ENCODE results near the gene CIAO3. TPM values are rescaled to one million over a fixed set of nuclear protein-coding genes. Genes with fewer than 3 reads are reported as not detected.

The CIAO3 gene
- total RNA-seq, 1 experiment from 2014 or later: 21.9 TPM

- H2AFZ ChIP-seq (ENCODE audit: low read length): no peak overlapping the region
- H4K8ac ChIP-seq (replicated peaks; ENCODE audit: insufficient read length, low read depth, low read length): no peak overlapping the region
- no peaks in the 10 kb centered on the region for H3K9me3 ChIP-seq (ENCODE audit: control insufficient read depth, low read depth, low read length)
- H4K5ac ChIP-seq (ENCODE audit: insufficient read length, low read depth, low read length): no peak overlapping the region
- H4K20me1 ChIP-seq (ENCODE audit: control insufficient read depth, insufficient read depth, insufficient read length): no peaks in the 10 kb centered on the region
- H2BK15ac ChIP-seq (ENCODE audit: low read depth, low read length): no peak overlapping the region
- H3K79me2 ChIP-seq (ENCODE audit: insufficient read depth, low read length): no peaks in the 10 kb centered on the region
- H3K27me3 ChIP-seq (ENCODE audit: insufficient read depth, low read length): no peaks in the 10 kb centered on the region
- no CpG with 5 or more reads among the region's 21 CpGs for WGBS (ENCODE audit: extremely low coverage, insufficient read length, low lambda C conversion rate)
- no peak overlapping the region for H3T11ph ChIP-seq (ENCODE audit: low read length)
- no peak overlapping the region for H3K9ac ChIP-seq (ENCODE audit: extremely low read depth, insufficient read length, low read length)
- Mint-ChIP-seq H3K4me1 (peaks cover 0 to 3% of the 10 kb centered on the region in 2 experiments; a peak in 1 of 4 replicates), H3K27me3 (ENCODE audit: low read depth) (peaks cover 5% of the 10 kb centered on the region), H3K4me3 (no peak overlapping the region), H3K9me3 (no peaks in the 10 kb centered on the region; a peak in 1 of 5 replicates), H3K36me3 (ENCODE audit: insufficient read depth in 1 of 3, low read depth in 3 of 3) (no peaks in the 10 kb centered on the region), H3K27ac (no peak overlapping the region)
- H3K27ac ChIP-seq (ENCODE audit: insufficient read length, low read depth, low read length): no peak overlapping the region
- no peak overlapping the region for H2BK12ac ChIP-seq (ENCODE audit: insufficient read length, low read depth, low read length)
- no peak overlapping the region for H2AK5ac ChIP-seq (ENCODE audit: insufficient read length, low read length)
- H3K4me2 ChIP-seq (ENCODE audit: insufficient read depth, insufficient read length, low read length): no peak overlapping the region
- no peak overlapping the region for H2BK5ac ChIP-seq (ENCODE audit: insufficient read length, low read length)
- H3K4me1 ChIP-seq (ENCODE audit: insufficient read depth, low read length): no peaks in the 10 kb centered on the region
- H2BK20ac ChIP-seq (ENCODE audit: low read depth, low read length, poor library complexity, severe bottlenecking): no peak overlapping the region
- no peak for TF ChIP-seq CTCF (conservative IDR thresholded peaks at IDR 0.05)
- no peaks in the 10 kb centered on the region for H3K23me2 ChIP-seq (ENCODE audit: insufficient read length, low read depth, low read length, poor library complexity, severe bottlenecking)
- no peak overlapping the region for H3K18ac ChIP-seq (ENCODE audit: insufficient read length, low read depth, low read length)
- H3K14ac ChIP-seq (ENCODE audit: insufficient read depth, low read length): no peak overlapping the region
- H2BK120ac ChIP-seq (ENCODE audit: low read depth, low read length, poor library complexity, severe bottlenecking): no peak overlapping the region
- no peak for DNase-seq
- H3K79me1 ChIP-seq (ENCODE audit: insufficient read depth, low read depth, low read length, poor library complexity, severe bottlenecking): no peaks in the 10 kb centered on the region
- H3K23ac ChIP-seq (ENCODE audit: insufficient read length, low read depth, low read length): no peak overlapping the region
- no peak overlapping the region for H4K91ac ChIP-seq (ENCODE audit: insufficient read length, low read depth, low read length)
- H3K4ac ChIP-seq (ENCODE audit: low read depth, low read length): no peak overlapping the region
- no peak overlapping the region for H3K56ac ChIP-seq (ENCODE audit: insufficient read length, low read depth, low read length)
Measured at GRCh38 chr16:768428-768827, 27.6 kb upstream of the CIAO3 start.

Data from H9 (cell line).